SK-N-SH treated with all-trans-retinoic acid at 6 μM for 48 hours (cell line): Measurements from ENCODE around the gene ZPLD1.

Experiments used
- ATAC-seq: fragments of 200-7000 bp; cut with Tn5 transposase; 3 replicates; pipeline ENCODE4 v1.9.1; 2020; ENCODE audit warnings: mild to moderate bottlenecking, moderate library complexity
- ARNTL ChIP-seq: fragments of 450-650 bp; formaldehyde crosslinking; IDR thresholded peaks from 2 replicates; pipeline ENCODE4 v1.5.0; 2020; ENCODE audit warnings: low read depth, mild to moderate bottlenecking, moderate library complexity, borderline replicate concordance
- BACH2 ChIP-seq: fragments of 250-450 bp; sonication (Bioruptor Pico); IDR thresholded peaks from 2 replicates; pipeline ENCODE4 v1.9.0; 2021; ENCODE audit warnings: mild to moderate bottlenecking, borderline replicate concordance
- CREB5 ChIP-seq: fragments of 250-450 bp; sonication (Bioruptor Pico); IDR thresholded peaks from 2 replicates; pipeline ENCODE4 v1.5.1; 2020; ENCODE audit warnings: low read depth, mild to moderate bottlenecking, moderate library complexity
- CSDC2 ChIP-seq: fragments of 250-450 bp; sonication (Bioruptor Pico); IDR thresholded peaks from 2 replicates; pipeline ENCODE4 v1.5.0; 2020; ENCODE audit warnings: mild to moderate bottlenecking, moderate library complexity
- CSRNP3 ChIP-seq: fragments of 250-450 bp; sonication (Bioruptor Pico); IDR thresholded peaks from 2 replicates; pipeline ENCODE4 v1.5.1; 2021; ENCODE audit warnings: mild to moderate bottlenecking, moderate library complexity
- ESRRG ChIP-seq: fragments of 250-450 bp; sonication (Bioruptor Pico); IDR thresholded peaks from 2 replicates; pipeline ENCODE4 v1.6.1; 2021; ENCODE audit warnings: mild to moderate bottlenecking
- GLIS3 ChIP-seq: fragments of 250-450 bp; sonication (Bioruptor Pico); IDR thresholded peaks from 2 replicates; pipeline ENCODE4 v1.5.0; 2020; ENCODE audit warnings: mild to moderate bottlenecking, moderate library complexity
- ISL1 ChIP-seq: fragments of 250-450 bp; sonication (Bioruptor Pico); IDR thresholded peaks from 2 replicates; pipeline ENCODE4 v2.1.2; 2022; ENCODE audit warnings: mild to moderate bottlenecking, moderate library complexity
- PATZ1 ChIP-seq: fragments of 250-450 bp; sonication (Bioruptor Pico); IDR thresholded peaks from 2 replicates; pipeline ENCODE4 v1.8.0; 2020; ENCODE audit warnings: mild to moderate bottlenecking, moderate library complexity, borderline replicate concordance
- POU6F1 ChIP-seq: fragments of 250-450 bp; sonication (Bioruptor Pico); IDR thresholded peaks from 2 replicates; pipeline ENCODE4 v1.8.0; 2021; ENCODE audit warnings: low read depth, mild to moderate bottlenecking, moderate library complexity, borderline replicate concordance
- PPARA ChIP-seq: fragments of 250-450 bp; sonication (Bioruptor Pico); IDR thresholded peaks from 2 replicates; pipeline ENCODE4 v1.5.0; 2020; ENCODE audit warnings: mild to moderate bottlenecking, borderline replicate concordance
- RARB ChIP-seq: fragments of 250-450 bp; sonication (Bioruptor Pico); IDR thresholded peaks from 2 replicates; pipeline ENCODE4 v1.8.0; 2021; ENCODE audit warnings: mild to moderate bottlenecking, moderate library complexity
- SNAI2 ChIP-seq: fragments of 250-450 bp; sonication (Bioruptor Pico); IDR thresholded peaks from 2 replicates; pipeline ENCODE4 v1.5.0; 2020; ENCODE audit warnings: mild to moderate bottlenecking, moderate library complexity
- TCF4 ChIP-seq: fragments of 250-450 bp; sonication (Bioruptor Pico); IDR thresholded peaks from 2 replicates; pipeline ENCODE4 v1.8.0; 2021; ENCODE audit warnings: mild to moderate bottlenecking, moderate library complexity, borderline replicate concordance
- TOX ChIP-seq: fragments of 250-450 bp; sonication (Bioruptor Pico); IDR thresholded peaks from 2 replicates; pipeline ENCODE4 v1.8.0; 2021; ENCODE audit warnings: mild to moderate bottlenecking, moderate library complexity, borderline replicate concordance
- TSHZ2 ChIP-seq: fragments of 250-450 bp; sonication (Bioruptor Pico); IDR thresholded peaks from 2 replicates; pipeline ENCODE4 v1.5.0; 2020; ENCODE audit warnings: mild to moderate bottlenecking, moderate library complexity
- ZC3H10 ChIP-seq: fragments of 250-450 bp; sonication (Bioruptor Pico); IDR thresholded peaks from 2 replicates; pipeline ENCODE4 v1.5.1; 2021; ENCODE audit warnings: mild to moderate bottlenecking, moderate library complexity
- ZFP3 ChIP-seq: fragments of 250-450 bp; sonication (Bioruptor Pico); IDR thresholded peaks from 2 replicates; pipeline ENCODE4 v1.5.0; 2020; ENCODE audit warnings: mild to moderate bottlenecking, moderate library complexity
- ZFP30 ChIP-seq: fragments of 450-650 bp; formaldehyde crosslinking; IDR thresholded peaks from 2 replicates; pipeline ENCODE4 v1.5.0; 2022; ENCODE audit warnings: mild to moderate bottlenecking, moderate library complexity
- ZNF565 ChIP-seq: fragments of 450-650 bp; formaldehyde crosslinking; conservative IDR thresholded peaks from 2 replicates; pipeline ENCODE4 v1.5.0; 2020; ENCODE audit warnings: low read depth, mild to moderate bottlenecking, moderate library complexity
- ZNF70 ChIP-seq: fragments of 450-650 bp; formaldehyde crosslinking; IDR thresholded peaks from 2 replicates; pipeline ENCODE4 v1.5.0; 2020; ENCODE audit warnings: mild to moderate bottlenecking, moderate library complexity
- ZNF8 ChIP-seq: fragments of 450-650 bp; formaldehyde crosslinking; IDR thresholded peaks from 2 replicates; pipeline ENCODE4 v1.5.0; 2020; ENCODE audit warnings: mild to moderate bottlenecking, moderate library complexity

The ZPLD1 gene

GRCh38 chr3:102512734-102513504, 78.1 kb downstream of the ZPLD1 start:
- TF ChIP-seq ISL1 (CRISPR knock-in tag): peak; percentile 95
- peak; percentile 48; the same call in 1 of the 2 replicates for TF ChIP-seq TOX (CRISPR knock-in tag)
- TF ChIP-seq PATZ1 (CRISPR knock-in tag): peak; percentile 90
- no peak for TF ChIP-seq ARNTL (CRISPR knock-in tag)
- peak; percentile 83 for TF ChIP-seq ZC3H10 (CRISPR knock-in tag)
- TF ChIP-seq POU6F1: 0 out of 2 replicates have a peak, but pooled peaks have one; percentile 14
- no peak for TF ChIP-seq ESRRG (CRISPR knock-in tag)
- no peak for TF ChIP-seq PPARA
- peak; percentile 93 for ATAC-seq

GRCh38 chr3:102514241-102514640, 79.4 kb downstream of the ZPLD1 start:
- no peak for ATAC-seq
- TF ChIP-seq CSDC2 (CRISPR knock-in tag) (no peak), ARNTL (CRISPR knock-in tag) (no peak), ZNF8 (CRISPR knock-in tag) (no peak), RARB (no peak), BACH2 (CRISPR knock-in tag) (no peak), CREB5 (CRISPR knock-in tag) (no peak), ZFP3 (no peak), PATZ1 (CRISPR knock-in tag) (no peak), CSRNP3 (CRISPR knock-in tag) (no peak), PPARA (no peak), ZC3H10 (CRISPR knock-in tag) (no peak), TCF4 (CRISPR knock-in tag) (no peak), ZNF70 (CRISPR knock-in tag) (no peak), ZFP30 (CRISPR knock-in tag) (no peak), SNAI2 (CRISPR knock-in tag) (no peak), TSHZ2 (CRISPR knock-in tag) (no peak), POU6F1 (no peak), ZNF565 (CRISPR knock-in tag) (no peak), GLIS3 (CRISPR knock-in tag) (no peak), ESRRG (CRISPR knock-in tag) (no peak)
